Caco-2 (cell line): Measurements from ENCODE around the gene CAMSAP1. TPM values are rescaled to one million over a fixed set of nuclear protein-coding genes. Genes with fewer than 3 reads are reported as not detected.

Experiments
- BruUV-seq: library from RNA; stranded (reverse); fragments of 400-500 nt; replicated peaks from 2 replicates; lab custom pipeline; 2021; lab: Mats Ljungman, UMichigan
- CTCF ChIA-PET: fragments of 300-600 bp; sonication (Branson Sonifier 250); formaldehyde crosslinking; loops from one replicate; lab custom pipeline; 2022; ENCODE audit warnings: antibody characterized with exemption; lab: Charles Lee
- POLR2A ChIA-PET: fragments of 300-600 bp; sonication (Branson Sonifier 250); formaldehyde crosslinking; loops from one replicate; lab custom pipeline; 2022; ENCODE audit warnings: antibody characterized with exemption; lab: Charles Lee
- DNase-seq, 2 experiments: peaks; one replicate each; pipeline versions ENCODE4 v3.0.0 to v3.0.0-alpha.2; 2020 to 2022
- H3K27me3 ChIP-seq: replicated peaks from 2 replicates; pipeline ENCODE4 v1.6.0; 2011; ENCODE audit warnings: low read length; ENCODE audit not compliant: control insufficient read depth, insufficient read depth
- H3K36me3 ChIP-seq: 2 replicates; pipeline ENCODE4 v1.5.1; 2011; ENCODE audit warnings: low read length; ENCODE audit not compliant: control insufficient read depth, insufficient read depth
- H3K4me1 ChIP-seq: fragments of 250-450 bp; sonication (Bioruptor Pico); 2 replicates; pipeline ENCODE4 v1.5.1; 2020; ENCODE audit warnings: mild to moderate bottlenecking
- H3K4me3 ChIP-seq: 2 replicates; pipeline ENCODE4 v1.5.1; 2011; ENCODE audit warnings: low read depth, mild to moderate bottlenecking, control low read depth, low read length
- H3K9me3 ChIP-seq: fragments of 250-450 bp; sonication (Bioruptor Pico); 2 replicates; pipeline ENCODE4 v1.5.1; 2020; ENCODE audit warnings: mild to moderate bottlenecking, moderate library complexity
- H3K27ac Mint-ChIP-seq: one replicate; pipeline ENCODE4 v1.8.0; 2022; ENCODE audit warnings: mixed read lengths; ENCODE audit not compliant: unreplicated experiment
- H3K27me3 Mint-ChIP-seq: one replicate; pipeline ENCODE4 v1.8.0; 2022; ENCODE audit warnings: mixed read lengths; ENCODE audit not compliant: insufficient read depth, unreplicated experiment
- H3K36me3 Mint-ChIP-seq: one replicate; pipeline ENCODE4 v1.8.0; 2022; ENCODE audit warnings: mild to moderate bottlenecking, mixed read lengths; ENCODE audit not compliant: insufficient read depth, unreplicated experiment
- H3K4me1 Mint-ChIP-seq: one replicate; pipeline ENCODE4 v1.8.0; 2022; ENCODE audit warnings: low read depth, mixed read lengths; ENCODE audit not compliant: unreplicated experiment
- H3K4me3 Mint-ChIP-seq: one replicate; pipeline ENCODE4 v1.8.0; 2022; ENCODE audit warnings: mild to moderate bottlenecking, moderate library complexity, mixed read lengths; ENCODE audit not compliant: unreplicated experiment
- H3K9me3 Mint-ChIP-seq: one replicate; pipeline ENCODE4 v1.8.0; 2022; ENCODE audit warnings: mixed read lengths; ENCODE audit not compliant: unreplicated experiment
- CTCF ChIP-seq, 2 experiments: fragments of 200-600 bp in 1 of 2; IDR thresholded peaks; 1 replicate in 1 of 2; 2 replicates in 1 of 2; pipeline versions ENCODE4 v1.5.1 to v1.8.0; 2011 to 2022; ENCODE audit warnings: antibody characterized with exemption in 1 of 2, control low read depth in 1 of 2, inconsistent platforms in 1 of 2, low read depth in 1 of 2, low read length in 1 of 2, mild to moderate bottlenecking in 1 of 2, moderate library complexity in 1 of 2; ENCODE audit not compliant: insufficient read depth in 1 of 2, severe bottlenecking in 1 of 2, unreplicated experiment in 1 of 2
- intact Hi-C: fragments of 100-400 bp; cut with micrococcal nuclease; formaldehyde crosslinking; loops from one replicate; pipeline ENCODE4 v1.10.0; 2022; ENCODE audit not compliant: unreplicated experiment
- total RNA-seq: library from RNA; stranded (reverse); gene quantifications from 2 replicates; pipeline ENCODE4 v1.2.3, GENCODE V29; 2022

Gene CAMSAP1
- total RNA-seq, 1 experiment from 2014 or later: 31.3 TPM

- no peak for TF ChIP-seq CTCF (IDR thresholded peaks at IDR 0.05; ENCODE audit: insufficient read depth in 1 of 2, low read depth in 1 of 2, low read length in 1 of 2, severe bottlenecking in 1 of 2, unreplicated experiment in 1 of 2)
- Histone ChIP-seq H3K4me3 (no peak overlapping the region), H3K36me3 (no peaks in the 10 kb centered on the region; the same call in 1 of the 2 replicates), H3K4me1 (no peaks in the 10 kb centered on the region), H3K9me3 (no peaks in the 10 kb centered on the region), H3K27me3 (no peaks in the 10 kb centered on the region)
- H3K27me3 Mint-ChIP-seq: no peaks in the 10 kb centered on the region
- intact Hi-C loops: no loop called here
- TSS peak; percentile 35 for BruUV-seq
- H3K27ac Mint-ChIP-seq: no peak overlapping the region
- peaks cover 21% of the 10 kb centered on the region for H3K36me3 Mint-ChIP-seq
- ChIA-PET CTCF (no interaction called here), POLR2A (no interaction called here)
- no peak for DNase-seq
- H3K9me3 Mint-ChIP-seq: no peaks in the 10 kb centered on the region
- no peak overlapping the region for H3K4me3 Mint-ChIP-seq
- H3K4me1 Mint-ChIP-seq: peaks cover 26% of the 10 kb centered on the region
These were observed 25.3 kb downstream of the CAMSAP1 start for GRCh38 chr9:135882011-135882410.

DNA sequence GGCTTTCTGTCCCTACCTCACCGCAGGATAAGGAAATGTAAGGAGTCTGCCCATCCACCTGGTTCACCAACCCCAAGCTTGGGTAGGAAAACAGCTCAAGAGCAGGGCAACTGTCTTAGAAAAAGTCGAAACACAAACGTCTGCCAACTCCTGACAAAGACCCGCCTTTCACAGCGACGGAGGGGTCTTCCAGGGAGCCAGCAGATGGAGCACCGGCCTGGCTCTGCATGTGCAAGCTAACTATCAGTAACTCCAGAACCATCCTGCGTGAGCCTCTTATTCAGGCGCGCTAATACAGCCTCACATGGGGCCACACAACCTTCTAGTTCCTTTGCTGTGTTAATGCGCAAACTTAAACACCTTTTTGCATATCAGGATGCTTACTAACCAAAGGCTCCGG is 26.9 kb downstream of the CAMSAP1 start:
- H3K27me3 ChIP-seq: no peaks in the 10 kb centered on the region
- H3K4me3 ChIP-seq: no peak overlapping the region
- no peak for TF ChIP-seq CTCF (IDR thresholded peaks at IDR 0.05; ENCODE audit: insufficient read depth in 1 of 2, low read depth in 1 of 2, low read length in 1 of 2, severe bottlenecking in 1 of 2, unreplicated experiment in 1 of 2)
- H3K36me3 ChIP-seq: no peaks in the 10 kb centered on the region; the same call in 1 of the 2 replicates
- ChIA-PET CTCF (no interaction called here), POLR2A (no interaction called here)
- no peaks in the 10 kb centered on the region for H3K9me3 ChIP-seq
- H3K36me3 Mint-ChIP-seq: peaks cover 26% of the 10 kb centered on the region
- BruUV-seq: no TSS peak
- DNase-seq: no peak
- no peak overlapping the region for H3K4me3 Mint-ChIP-seq
- H3K9me3 Mint-ChIP-seq: no peaks in the 10 kb centered on the region
- no peak overlapping the region for H3K27ac Mint-ChIP-seq
- peaks cover 13% of the 10 kb centered on the region for H3K4me1 Mint-ChIP-seq
- intact Hi-C loops: no loop called here
- H3K27me3 Mint-ChIP-seq: no peaks in the 10 kb centered on the region
- no peaks in the 10 kb centered on the region for H3K4me1 ChIP-seq

- no peaks in the 10 kb centered on the region for H3K27me3 Mint-ChIP-seq
- H3K9me3 Mint-ChIP-seq: no peaks in the 10 kb centered on the region
- no peak overlapping the region for H3K4me3 ChIP-seq
- no peaks in the 10 kb centered on the region; the same call in 1 of the 2 replicates for H3K36me3 ChIP-seq
- no peak overlapping the region for H3K4me3 Mint-ChIP-seq
- no peaks in the 10 kb centered on the region for H3K9me3 ChIP-seq
- no peak for TF ChIP-seq CTCF (IDR thresholded peaks at IDR 0.05; ENCODE audit: insufficient read depth in 1 of 2, low read depth in 1 of 2, low read length in 1 of 2, severe bottlenecking in 1 of 2, unreplicated experiment in 1 of 2)
- intact Hi-C loops: no loop called here
- no peak for DNase-seq
- no peaks in the 10 kb centered on the region for H3K4me1 ChIP-seq
- ChIA-PET POLR2A (no interaction called here), CTCF (no interaction called here)
- no peaks in the 10 kb centered on the region for H3K27me3 ChIP-seq
- H3K4me1 Mint-ChIP-seq: peaks cover 8% of the 10 kb centered on the region
- peaks cover 31% of the 10 kb centered on the region for H3K36me3 Mint-ChIP-seq
- no TSS peak for BruUV-seq
- H3K27ac Mint-ChIP-seq: no peak overlapping the region
These were observed 27.7 kb downstream of the CAMSAP1 start for GRCh38 chr9:135879619-135880018.
